Peyer's patch (tissue), 4 donors: Measurements from ENCODE around the gene ZNF543.

Experiments used
- CTCF ChIP-seq, 6 experiments: fragments of 450-650 bp in 4 of 6; fragments of 200-600 bp in 2 of 6; sonication (generic) in 1 of 6; IDR thresholded peaks; one replicate each; pipeline ENCODE4 v1.5.1; 2017 to 2019; ENCODE audit warnings: antibody characterized with exemption in 6 of 6, mild to moderate bottlenecking in 3 of 6, moderate library complexity in 1 of 6
- POLR2A ChIP-seq, 2 donors: fragments of 450-650 bp; IDR thresholded peaks; one replicate each; pipeline ENCODE4 v1.5.1; 2017; ENCODE audit warnings: antibody characterized with exemption in 2 of 2, mild to moderate bottlenecking in 2 of 2, moderate library complexity in 2 of 2

GRCh38 chr19:57279418-57280164, 40.7 kb upstream of the ZNF543 start:
- peak in 1 of 6 experiments; percentile 15 for TF ChIP-seq CTCF (IDR thresholded peaks at IDR 0.05)
- peak; percentile 57 to 73 for TF ChIP-seq POLR2A (IDR thresholded peaks at IDR 0.05)
